Measurements from ENCODE around the gene NINJ1.

NINJ1 gene

GRCh38 chr9:93082841-93083411, 51.1 kb downstream of the NINJ1 start:
- peaks cover 0 to 5% (median 4%) of the 10 kb centered on the region in 5 donors for H3K9me3 ChIP-seq (ENCODE audit: control insufficient read depth in 5 of 5, low read length in 5 of 5)

DNA sequence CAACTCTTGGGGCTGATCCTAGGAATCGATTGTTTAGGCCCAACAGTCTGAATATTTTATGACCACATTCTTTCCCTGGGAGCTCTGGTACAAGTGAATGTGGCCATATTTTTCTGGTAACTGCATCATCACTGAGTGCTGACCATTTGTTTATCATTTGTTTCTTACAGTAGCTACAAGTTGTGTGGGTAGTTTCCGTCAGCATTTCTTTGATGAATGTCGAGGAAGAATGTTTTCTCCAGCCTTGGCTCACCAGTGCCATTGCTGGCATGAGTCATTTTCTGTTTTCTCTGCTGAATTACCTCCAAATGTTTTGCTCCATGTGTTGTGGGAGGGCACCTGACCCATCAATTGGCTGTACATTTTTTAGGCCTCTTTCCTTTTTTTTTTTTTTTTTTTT, 52.1 kb downstream of the NINJ1 start:
- H3K4me1 ChIP-seq (ENCODE audit: control insufficient read depth in 5 of 5, insufficient read depth in 5 of 5, low read length in 5 of 5) = no peaks in the 10 kb centered on the region
- H3K4me3 ChIP-seq (ENCODE audit: low read depth in 1 of 5, low read length in 5 of 5) = no peak overlapping the region
- peaks cover 0 to 3% (median 0%) of the 10 kb centered on the region in 5 donors for H3K36me3 ChIP-seq (ENCODE audit: control insufficient read depth in 5 of 5, insufficient read depth in 5 of 5, low read length in 5 of 5)
- H3K9ac ChIP-seq (ENCODE audit: low read length in 5 of 5) = no peak overlapping the region
- H3K9me3 ChIP-seq (ENCODE audit: control insufficient read depth in 5 of 5, low read length in 5 of 5) = peaks cover 0 to 5% (median 4%) of the 10 kb centered on the region in 5 donors
- no peak overlapping the region for H3K27ac ChIP-seq (ENCODE audit: low read depth, low read length)
- H3K27me3 ChIP-seq (ENCODE audit: control insufficient read depth in 5 of 5, insufficient read depth in 4 of 5, low read length in 5 of 5) = peaks cover 0 to 3% (median 0%) of the 10 kb centered on the region in 5 donors

More at GRCh38 chr9:93082841-93083411, 51.1 kb downstream of the NINJ1 start:
- no peak overlapping the region for H3K9ac ChIP-seq (ENCODE audit: low read length in 5 of 5)
- H3K36me3 ChIP-seq (ENCODE audit: control insufficient read depth in 5 of 5, insufficient read depth in 5 of 5, low read length in 5 of 5) = peaks cover 0 to 3% (median 0%) of the 10 kb centered on the region in 5 donors
- peaks cover 0 to 3% (median 0%) of the 10 kb centered on the region in 5 donors for H3K27me3 ChIP-seq (ENCODE audit: control insufficient read depth in 5 of 5, insufficient read depth in 4 of 5, low read length in 5 of 5)
- H3K4me1 ChIP-seq (ENCODE audit: control insufficient read depth in 5 of 5, insufficient read depth in 5 of 5, low read length in 5 of 5) = no peaks in the 10 kb centered on the region
- H3K27ac ChIP-seq (ENCODE audit: low read depth, low read length) = no peak overlapping the region
- H3K4me3 ChIP-seq (ENCODE audit: low read depth in 1 of 5, low read length in 5 of 5) = no peak overlapping the region

- no peak overlapping the region for H3K27ac ChIP-seq (ENCODE audit: low read depth, low read length)
- peaks cover 0 to 3% (median 0%) of the 10 kb centered on the region in 5 donors for H3K27me3 ChIP-seq (ENCODE audit: control insufficient read depth in 5 of 5, insufficient read depth in 4 of 5, low read length in 5 of 5)
- peaks cover 0 to 3% (median 0%) of the 10 kb centered on the region in 5 donors for H3K36me3 ChIP-seq (ENCODE audit: control insufficient read depth in 5 of 5, insufficient read depth in 5 of 5, low read length in 5 of 5)
- H3K4me1 ChIP-seq (ENCODE audit: control insufficient read depth in 5 of 5, insufficient read depth in 5 of 5, low read length in 5 of 5) = no peaks in the 10 kb centered on the region
- H3K9me3 ChIP-seq (ENCODE audit: control insufficient read depth in 5 of 5, low read length in 5 of 5) = peaks cover 0 to 5% (median 4%) of the 10 kb centered on the region in 5 donors
- H3K9ac ChIP-seq (ENCODE audit: low read length in 5 of 5) = no peak overlapping the region
- no peak overlapping the region for H3K4me3 ChIP-seq (ENCODE audit: low read depth in 1 of 5, low read length in 5 of 5)
Observed at GRCh38 chr9:93081081-93081529, 52.9 kb downstream of the NINJ1 start.

- no peaks in the 10 kb centered on the region for H3K4me1 ChIP-seq (ENCODE audit: control insufficient read depth in 5 of 5, insufficient read depth in 5 of 5, low read length in 5 of 5)
- H3K9me3 ChIP-seq (ENCODE audit: control insufficient read depth in 5 of 5, low read length in 5 of 5) = peaks cover 0 to under 1% (median 0%) of the 10 kb centered on the region in 5 donors
- peaks cover 0 to 3% (median 0%) of the 10 kb centered on the region in 5 donors for H3K36me3 ChIP-seq (ENCODE audit: control insufficient read depth in 5 of 5, insufficient read depth in 5 of 5, low read length in 5 of 5)
- H3K4me3 ChIP-seq (ENCODE audit: low read depth in 1 of 5, low read length in 5 of 5) = no peak overlapping the region
- H3K27ac ChIP-seq (ENCODE audit: low read depth, low read length) = no peak overlapping the region
- H3K9ac ChIP-seq (ENCODE audit: low read length in 5 of 5) = no peak overlapping the region
- H3K27me3 ChIP-seq (ENCODE audit: control insufficient read depth in 5 of 5, insufficient read depth in 4 of 5, low read length in 5 of 5) = peaks cover 0 to 3% (median 0%) of the 10 kb centered on the region in 5 donors
Observed at GRCh38 chr9:93080406-93080805, 53.6 kb downstream of the NINJ1 start.

GRCh38 chr9:93079371-93079770, 54.7 kb downstream of the NINJ1 start:
- Histone ChIP-seq H3K36me3 (ENCODE audit: control insufficient read depth in 5 of 5, insufficient read depth in 5 of 5, low read length in 5 of 5) (peaks cover 0 to 3% (median 0%) of the 10 kb centered on the region in 5 donors), H3K9me3 (ENCODE audit: control insufficient read depth in 5 of 5, low read length in 5 of 5) (no peaks in the 10 kb centered on the region), H3K9ac (ENCODE audit: low read length in 5 of 5) (no peak overlapping the region), H3K4me3 (ENCODE audit: low read depth in 1 of 5, low read length in 5 of 5) (no peak overlapping the region), H3K27ac (ENCODE audit: low read depth, low read length) (no peak overlapping the region), H3K27me3 (ENCODE audit: control insufficient read depth in 5 of 5, insufficient read depth in 4 of 5, low read length in 5 of 5) (peaks cover 0 to 3% (median 0%) of the 10 kb centered on the region in 5 donors), H3K4me1 (ENCODE audit: control insufficient read depth in 5 of 5, insufficient read depth in 5 of 5, low read length in 5 of 5) (no peaks in the 10 kb centered on the region)

DNA sequence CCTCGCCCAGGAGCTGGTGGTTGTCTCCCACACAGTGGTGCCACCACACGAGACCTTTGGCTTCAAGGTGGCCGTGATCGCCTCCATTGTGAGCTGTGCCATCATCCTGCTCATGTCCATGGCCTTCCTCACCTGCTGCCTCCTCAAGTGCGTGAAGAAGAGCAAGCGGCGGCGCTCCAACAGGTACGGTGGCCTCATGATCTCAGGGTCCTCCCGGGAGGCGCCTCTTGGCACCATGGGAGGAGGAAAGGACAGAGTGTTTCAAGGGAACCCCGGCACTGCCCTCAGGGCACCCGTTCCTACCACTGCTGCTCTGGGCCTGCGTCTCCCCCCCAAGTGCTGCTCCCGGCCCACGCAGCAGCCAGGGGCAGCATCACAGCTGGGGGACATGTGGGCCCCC, 56.2 kb downstream of the NINJ1 start:
- no peak overlapping the region for H3K9ac ChIP-seq (ENCODE audit: low read length in 5 of 5)
- H3K4me1 ChIP-seq (ENCODE audit: control insufficient read depth in 5 of 5, insufficient read depth in 5 of 5, low read length in 5 of 5) = peaks cover 0 to under 1% (median 0%) of the 10 kb centered on the region in 5 donors
- no peaks in the 10 kb centered on the region for H3K9me3 ChIP-seq (ENCODE audit: control insufficient read depth in 5 of 5, low read length in 5 of 5)
- no peak overlapping the region for H3K27ac ChIP-seq (ENCODE audit: low read depth, low read length)
- H3K4me3 ChIP-seq (ENCODE audit: low read depth in 1 of 5, low read length in 5 of 5) = no peak overlapping the region
- peaks cover 0 to 3% (median 0%) of the 10 kb centered on the region in 5 donors for H3K36me3 ChIP-seq (ENCODE audit: control insufficient read depth in 5 of 5, insufficient read depth in 5 of 5, low read length in 5 of 5)
- H3K27me3 ChIP-seq (ENCODE audit: control insufficient read depth in 5 of 5, insufficient read depth in 4 of 5, low read length in 5 of 5) = peaks cover 0 to 3% (median 0%) of the 10 kb centered on the region in 5 donors

- H3K9me3 ChIP-seq (ENCODE audit: control insufficient read depth in 5 of 5, low read length in 5 of 5) = no peaks in the 10 kb centered on the region
- no peak overlapping the region for H3K4me3 ChIP-seq (ENCODE audit: low read depth in 1 of 5, low read length in 5 of 5)
- H3K27me3 ChIP-seq (ENCODE audit: control insufficient read depth in 5 of 5, insufficient read depth in 4 of 5, low read length in 5 of 5) = no peaks in the 10 kb centered on the region
- peaks cover 0 to 3% (median 0%) of the 10 kb centered on the region in 5 donors for H3K36me3 ChIP-seq (ENCODE audit: control insufficient read depth in 5 of 5, insufficient read depth in 5 of 5, low read length in 5 of 5)
- H3K4me1 ChIP-seq (ENCODE audit: control insufficient read depth in 5 of 5, insufficient read depth in 5 of 5, low read length in 5 of 5) = peaks cover 0 to 5% (median 0%) of the 10 kb centered on the region in 5 donors
- no peak overlapping the region for H3K9ac ChIP-seq (ENCODE audit: low read length in 5 of 5)
- no peak overlapping the region for H3K27ac ChIP-seq (ENCODE audit: low read depth, low read length)
Observed at GRCh38 chr9:93077367-93077766, 56.7 kb downstream of the NINJ1 start.

DNA sequence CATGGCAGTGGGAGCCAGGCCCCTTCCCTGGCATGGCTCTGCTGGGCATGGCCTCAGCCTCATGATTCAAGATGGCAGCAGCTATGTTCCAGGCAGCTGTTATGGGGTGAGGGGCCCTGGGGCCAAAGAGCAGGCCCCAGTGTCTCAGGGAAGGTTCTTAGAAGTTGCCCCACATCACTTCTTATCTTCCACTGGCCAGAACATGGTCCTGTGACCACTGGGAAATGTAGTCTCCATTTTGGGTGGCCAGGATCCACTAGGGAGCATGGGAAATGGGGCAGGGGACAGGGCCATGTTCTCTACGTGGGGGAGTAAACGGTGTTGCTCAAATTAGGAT, 57.3 kb downstream of the NINJ1 start:
- Histone ChIP-seq H3K9ac (ENCODE audit: low read length in 5 of 5) (no peak overlapping the region), H3K36me3 (ENCODE audit: control insufficient read depth in 5 of 5, insufficient read depth in 5 of 5, low read length in 5 of 5) (peaks cover 0 to 3% (median 0%) of the 10 kb centered on the region in 5 donors), H3K9me3 (ENCODE audit: control insufficient read depth in 5 of 5, low read length in 5 of 5) (no peaks in the 10 kb centered on the region), H3K4me3 (ENCODE audit: low read depth in 1 of 5, low read length in 5 of 5) (no peak overlapping the region), H3K27me3 (ENCODE audit: control insufficient read depth in 5 of 5, insufficient read depth in 4 of 5, low read length in 5 of 5) (no peaks in the 10 kb centered on the region), H3K4me1 (ENCODE audit: control insufficient read depth in 5 of 5, insufficient read depth in 5 of 5, low read length in 5 of 5) (peaks cover 0 to 8% (median 0%) of the 10 kb centered on the region in 5 donors), H3K27ac (ENCODE audit: low read depth, low read length) (no peak overlapping the region)

DNA sequence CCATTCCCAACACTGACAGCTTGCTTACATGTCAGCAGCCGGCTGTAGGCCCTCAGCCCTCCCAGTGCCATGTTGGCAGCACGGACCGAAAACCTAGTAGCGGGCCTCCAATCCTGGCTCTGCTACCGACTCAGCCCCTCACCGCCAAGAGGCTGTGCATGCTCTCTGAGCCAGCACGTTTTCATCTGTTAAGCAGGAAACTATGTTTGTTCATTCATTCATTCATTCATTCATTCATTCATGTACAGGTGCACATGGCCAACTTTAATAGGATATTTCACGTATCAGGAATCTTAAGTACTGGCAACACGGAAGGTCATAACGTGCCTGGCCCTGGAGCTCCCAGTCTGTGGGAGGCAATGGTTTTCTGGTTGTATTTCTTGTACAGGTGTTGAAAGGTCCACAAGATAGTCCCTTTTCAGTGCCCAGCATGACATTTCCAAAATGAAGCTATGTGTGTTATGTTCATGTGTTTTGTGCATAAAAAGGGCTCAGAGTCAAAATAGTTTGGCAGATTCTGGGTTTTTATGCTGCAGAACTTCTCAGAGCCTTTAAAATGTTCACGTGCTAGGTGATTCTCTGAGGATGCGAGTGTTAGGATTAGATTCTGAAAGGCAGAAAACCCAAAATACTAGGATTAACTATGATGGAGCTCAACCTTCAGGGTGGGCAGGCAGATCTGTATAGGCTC, 57.8 kb downstream of the NINJ1 start:
- Histone ChIP-seq H3K4me1 (ENCODE audit: control insufficient read depth in 5 of 5, insufficient read depth in 5 of 5, low read length in 5 of 5) (peaks cover 0 to 8% (median 0%) of the 10 kb centered on the region in 5 donors), H3K27ac (ENCODE audit: low read depth, low read length) (no peak overlapping the region), H3K9me3 (ENCODE audit: control insufficient read depth in 5 of 5, low read length in 5 of 5) (no peaks in the 10 kb centered on the region), H3K36me3 (ENCODE audit: control insufficient read depth in 5 of 5, insufficient read depth in 5 of 5, low read length in 5 of 5) (peaks cover 0 to 3% (median 0%) of the 10 kb centered on the region in 5 donors), H3K27me3 (ENCODE audit: control insufficient read depth in 5 of 5, insufficient read depth in 4 of 5, low read length in 5 of 5) (no peaks in the 10 kb centered on the region), H3K9ac (ENCODE audit: low read length in 5 of 5) (no peak overlapping the region), H3K4me3 (ENCODE audit: low read depth in 1 of 5, low read length in 5 of 5) (no peak overlapping the region)

DNA sequence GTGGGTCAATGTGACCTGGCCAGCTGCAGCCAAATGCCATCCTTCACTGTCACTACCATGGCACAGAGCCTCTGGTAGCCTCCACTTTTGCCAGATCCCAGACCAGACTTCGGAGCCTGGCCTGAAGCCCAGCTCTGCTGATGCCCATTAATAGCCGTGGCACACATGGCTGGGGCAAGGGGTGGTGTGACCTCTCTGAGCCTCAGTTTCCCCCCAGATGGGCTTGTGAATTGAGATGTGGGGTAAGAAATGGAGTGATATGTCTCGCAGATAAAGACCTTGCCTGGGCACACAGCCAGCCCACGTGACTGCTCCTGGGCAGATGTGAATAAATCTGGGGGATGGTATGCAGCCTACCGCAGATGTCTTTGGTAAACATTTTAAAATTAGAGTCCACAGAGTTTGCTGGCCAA, 61.7 kb downstream of the NINJ1 start:
- Histone ChIP-seq H3K27me3 (ENCODE audit: control insufficient read depth in 5 of 5, insufficient read depth in 4 of 5, low read length in 5 of 5) (no peaks in the 10 kb centered on the region), H3K4me3 (ENCODE audit: low read depth in 1 of 5, low read length in 5 of 5) (no peak overlapping the region), H3K4me1 (ENCODE audit: control insufficient read depth in 5 of 5, insufficient read depth in 5 of 5, low read length in 5 of 5) (peaks cover 0 to 8% (median 0%) of the 10 kb centered on the region in 5 donors), H3K36me3 (ENCODE audit: control insufficient read depth in 5 of 5, insufficient read depth in 5 of 5, low read length in 5 of 5) (no peaks in the 10 kb centered on the region), H3K9me3 (ENCODE audit: control insufficient read depth in 5 of 5, low read length in 5 of 5) (no peaks in the 10 kb centered on the region), H3K9ac (ENCODE audit: low read length in 5 of 5) (no peak overlapping the region), H3K27ac (ENCODE audit: low read depth, low read length) (no peak overlapping the region)
